Stimulated activated CD8-positive, alpha-beta memory T cell treated with anti-CD3 and anti-CD28 coated beads, Interleukin-2, amount 100 ng/mL, for 48 hours (primary cell): ENCODE results near the gene STN1.

Experiments used
- DNase-seq, 2 donors: peaks; one replicate each; pipeline ENCODE4 v3.0.0-alpha.2; 2020; ENCODE audit warnings: low read depth in 2 of 2

Gene STN1

DNA sequence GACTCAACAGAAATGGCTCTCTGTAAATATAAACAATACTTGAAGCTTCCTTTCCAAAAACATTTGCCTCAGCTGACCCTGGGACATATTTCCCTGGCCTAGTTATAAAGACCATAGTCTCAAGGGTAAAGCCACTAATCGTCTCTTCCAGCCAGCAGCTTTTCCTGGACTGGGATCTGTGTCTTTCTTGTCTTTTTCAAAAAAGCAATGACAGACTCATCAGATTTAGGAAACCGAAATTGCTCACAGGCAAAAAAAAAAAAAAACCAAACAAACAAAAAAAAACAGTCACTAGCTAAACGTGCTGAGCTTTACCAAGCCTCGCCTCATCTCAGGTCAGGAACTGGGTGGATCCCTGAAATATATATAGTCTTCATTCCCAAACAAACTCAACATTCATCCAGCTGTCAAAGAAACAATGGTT is 23.5 kb downstream of the STN1 start:
- DNase-seq, result no peak

DNA sequence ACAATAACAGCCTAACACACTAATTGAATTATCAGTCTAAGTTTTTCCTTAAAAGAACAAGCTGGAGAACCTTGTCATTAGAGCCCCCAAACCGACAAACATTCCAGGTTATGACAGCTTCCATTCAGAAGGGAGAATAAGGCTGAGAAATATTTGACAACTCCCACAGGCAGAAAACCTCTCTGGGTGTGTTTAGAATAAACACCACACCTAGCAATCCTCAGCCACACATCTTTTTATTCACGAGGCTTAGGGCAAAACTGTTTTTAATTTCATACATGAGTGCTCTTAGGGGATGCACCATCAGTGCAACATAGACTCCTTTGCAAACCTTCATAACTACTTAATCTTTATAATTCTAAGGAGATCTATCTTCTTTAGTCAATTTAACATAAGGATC is 24.2 kb downstream of the STN1 start:
- DNase-seq, result no peak

DNA sequence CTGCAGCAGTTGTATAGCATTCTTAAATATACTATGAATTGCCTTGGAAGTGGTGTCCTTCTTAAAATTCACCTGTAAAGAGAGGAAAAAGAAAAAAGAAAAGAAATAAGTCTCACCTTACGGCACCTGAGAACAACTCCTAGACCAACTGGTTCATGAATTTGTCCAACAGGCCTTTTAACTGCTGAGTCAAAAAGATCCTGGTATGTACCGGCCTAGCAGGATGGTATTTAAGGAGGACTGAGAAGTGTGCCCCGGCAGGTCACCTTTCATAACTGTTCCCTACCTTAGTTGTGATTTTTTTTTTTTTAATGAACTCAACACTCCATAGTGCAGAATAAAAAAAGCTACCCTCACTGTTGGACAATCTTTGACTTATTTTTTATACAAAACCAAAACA is 25.8 kb downstream of the STN1 start:
- DNase-seq, result no peak

DNA sequence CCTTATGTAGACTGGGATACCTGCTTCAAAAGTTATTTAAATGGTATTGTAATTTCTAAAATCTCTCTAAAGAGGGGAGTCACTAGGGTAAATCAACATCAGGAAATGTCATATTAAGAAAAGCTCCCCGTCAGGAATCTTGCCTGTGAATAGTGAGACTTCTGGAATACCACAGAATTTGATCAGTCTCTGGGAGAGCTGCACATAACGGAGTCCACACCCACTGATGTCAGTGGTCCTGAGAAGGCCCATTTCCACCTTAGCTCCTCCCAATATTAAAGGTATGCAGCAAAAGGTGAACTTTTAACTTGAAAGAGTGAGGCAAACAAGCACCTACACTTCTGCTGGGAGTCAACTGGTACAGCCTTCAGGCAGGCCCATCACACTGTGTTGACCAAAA is 27.3 kb downstream of the STN1 start:
- no peak for DNase-seq

DNA sequence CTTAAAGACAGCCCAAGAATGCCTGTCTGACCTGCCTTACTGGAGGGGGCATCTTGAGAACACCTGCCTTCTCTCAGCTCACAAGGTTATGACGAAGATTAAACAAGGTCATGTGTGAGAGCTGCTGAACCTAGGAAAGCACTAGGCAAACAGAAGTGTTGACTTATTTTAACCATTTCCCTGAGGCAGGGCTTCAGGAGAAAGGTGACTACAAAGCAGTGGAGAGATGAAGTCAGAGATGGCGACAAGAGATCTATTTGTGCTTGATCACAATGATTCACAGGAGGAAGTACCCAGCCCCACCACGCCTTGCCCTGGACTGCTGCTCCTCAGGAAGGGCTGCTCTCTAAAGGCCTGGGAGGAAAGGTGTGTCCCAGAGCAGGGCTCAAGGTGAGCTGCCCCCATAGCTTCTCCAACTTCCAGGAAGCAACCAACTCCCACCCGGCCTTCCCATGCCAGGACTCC is 27.8 kb downstream of the STN1 start:
- DNase-seq, result no peak

DNA sequence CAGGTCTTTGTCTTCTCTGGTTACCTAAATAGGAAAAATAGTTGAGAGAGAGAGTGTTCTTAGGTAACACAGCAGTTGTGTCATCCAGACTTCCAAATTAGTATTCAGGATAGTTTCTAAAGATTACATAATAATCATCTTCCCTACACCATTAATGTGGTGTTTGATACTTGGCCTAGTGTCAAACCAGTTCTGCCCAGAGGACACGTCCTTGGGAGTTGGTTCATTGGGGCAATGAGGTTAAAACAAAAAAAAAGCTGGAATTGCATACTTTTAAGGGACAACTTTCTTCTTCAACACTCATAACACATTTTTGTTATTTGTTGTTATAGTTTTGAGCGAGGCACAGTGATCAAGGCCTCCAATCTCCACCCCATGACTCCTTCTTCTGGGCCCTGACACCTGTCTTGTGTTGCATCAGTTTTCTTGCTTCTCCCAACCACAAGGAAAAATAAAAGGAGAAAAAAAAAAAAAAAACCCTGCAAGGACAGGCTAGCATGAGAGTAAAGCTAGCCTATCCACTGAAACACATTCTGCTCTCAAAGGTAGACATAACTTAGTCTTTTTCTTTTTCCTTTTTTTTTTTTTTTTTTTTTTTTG is 28.8 kb downstream of the STN1 start:
- DNase-seq, result no peak

DNA sequence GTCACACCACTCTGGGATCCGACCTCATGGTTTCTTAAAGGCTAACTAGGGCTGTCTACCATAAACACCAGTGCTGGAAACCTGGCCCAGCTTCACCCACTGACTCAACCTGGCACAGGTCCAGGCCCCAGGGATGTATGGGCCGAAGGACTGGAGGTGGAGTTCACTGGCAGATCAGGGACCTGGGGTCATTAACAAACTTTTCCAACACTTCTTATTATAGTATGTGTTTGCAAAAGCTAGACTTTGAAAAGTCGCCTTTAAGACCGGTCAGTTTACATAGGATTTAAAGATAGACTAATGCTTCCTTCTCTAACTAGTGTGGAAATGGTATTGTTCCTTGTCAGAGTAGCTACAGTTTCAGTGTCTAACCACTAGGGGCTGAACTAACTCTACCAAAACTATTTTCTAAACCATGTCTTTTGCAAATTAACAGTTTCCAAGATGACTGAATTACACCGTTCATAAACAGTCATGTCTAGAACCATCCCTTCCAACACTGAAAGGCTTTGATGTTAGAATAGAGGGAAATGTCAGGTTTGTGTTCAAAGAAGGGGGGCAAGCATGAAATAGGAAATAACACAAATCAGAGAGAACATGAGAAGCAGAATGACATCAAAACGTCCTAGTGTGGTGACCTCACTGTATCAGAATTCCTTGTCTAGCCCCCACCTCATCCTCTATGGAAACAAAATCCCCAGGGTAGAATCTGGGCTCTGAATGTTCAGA is 29.7 kb downstream of the STN1 start:
- DNase-seq, result no peak

DNA sequence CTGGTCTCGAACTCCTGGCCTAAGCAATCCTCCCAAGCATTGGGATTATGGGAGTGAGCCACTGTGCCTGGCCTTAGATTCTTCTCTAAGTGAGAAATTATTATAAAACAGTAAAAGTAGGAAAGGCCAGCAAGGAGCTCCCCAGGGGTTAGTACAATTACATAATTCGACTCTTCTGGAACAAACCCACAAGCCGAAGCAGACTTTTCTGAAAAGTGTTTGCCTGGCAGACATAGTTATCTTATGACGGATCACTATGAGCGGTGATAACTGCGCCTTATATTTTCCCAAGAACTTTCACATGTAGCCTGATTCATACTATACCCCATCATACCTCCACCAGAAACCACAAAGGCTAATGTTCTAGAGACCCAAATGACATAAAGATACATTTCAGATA is 32.4 kb downstream of the STN1 start:
- DNase-seq, result no peak

DNA sequence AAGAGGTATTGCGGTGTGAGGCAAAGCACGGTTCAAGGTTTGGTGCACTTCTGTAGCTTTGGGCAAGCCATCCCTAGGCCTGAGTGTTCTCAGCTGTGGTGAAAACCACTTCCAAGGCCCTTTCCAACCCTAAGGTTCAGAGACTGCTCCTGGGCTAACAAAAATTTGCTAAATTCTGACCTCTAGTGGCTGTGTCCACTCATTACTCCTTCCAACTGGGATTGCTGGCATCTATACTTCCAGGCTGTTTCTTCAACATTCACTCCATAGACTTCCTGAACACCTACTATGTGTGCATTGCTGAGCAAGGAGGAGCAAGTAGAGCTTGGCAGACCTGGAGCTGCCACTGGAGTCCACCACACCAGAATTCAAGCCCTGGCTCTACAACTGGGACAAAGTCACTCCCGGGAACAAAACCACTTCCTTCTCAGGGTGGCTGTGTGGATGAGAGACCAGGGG is 33.3 kb downstream of the STN1 start:
- no peak for DNase-seq

DNA sequence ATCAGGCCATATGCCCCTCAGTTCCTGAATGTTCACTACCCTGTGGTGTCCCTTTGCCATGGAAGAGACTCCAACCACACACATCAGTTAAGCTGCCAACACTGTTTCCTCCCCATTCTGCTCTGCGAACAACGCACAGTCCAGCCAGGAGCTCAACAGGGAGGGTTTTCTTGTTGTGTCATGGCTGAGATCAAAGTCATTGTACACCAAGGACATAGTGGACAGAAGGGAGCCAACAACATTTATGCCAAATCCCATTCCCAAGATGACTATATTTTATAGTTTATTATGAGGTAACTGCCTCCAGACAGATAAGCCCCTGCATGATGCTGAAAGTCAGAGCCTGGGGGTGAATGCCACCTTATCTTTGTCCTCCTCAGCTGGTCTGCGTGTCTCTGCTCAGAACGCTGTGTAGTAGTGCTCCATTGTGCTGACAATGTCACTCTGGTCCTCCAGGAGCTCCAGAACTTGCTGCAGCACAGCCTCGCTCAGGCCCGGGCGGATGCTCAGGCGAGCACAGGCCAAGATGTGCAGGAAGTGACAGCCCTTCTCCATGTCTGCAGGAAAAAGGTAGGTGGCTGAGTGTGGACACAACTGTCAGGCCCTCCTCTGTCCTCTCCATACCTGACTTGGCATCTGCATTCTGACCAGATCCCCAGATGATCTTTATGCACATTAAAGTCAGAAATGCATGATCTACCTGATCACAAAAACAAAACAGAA is 35.5 kb downstream of the STN1 start:
- DNase-seq, result no peak

DNA sequence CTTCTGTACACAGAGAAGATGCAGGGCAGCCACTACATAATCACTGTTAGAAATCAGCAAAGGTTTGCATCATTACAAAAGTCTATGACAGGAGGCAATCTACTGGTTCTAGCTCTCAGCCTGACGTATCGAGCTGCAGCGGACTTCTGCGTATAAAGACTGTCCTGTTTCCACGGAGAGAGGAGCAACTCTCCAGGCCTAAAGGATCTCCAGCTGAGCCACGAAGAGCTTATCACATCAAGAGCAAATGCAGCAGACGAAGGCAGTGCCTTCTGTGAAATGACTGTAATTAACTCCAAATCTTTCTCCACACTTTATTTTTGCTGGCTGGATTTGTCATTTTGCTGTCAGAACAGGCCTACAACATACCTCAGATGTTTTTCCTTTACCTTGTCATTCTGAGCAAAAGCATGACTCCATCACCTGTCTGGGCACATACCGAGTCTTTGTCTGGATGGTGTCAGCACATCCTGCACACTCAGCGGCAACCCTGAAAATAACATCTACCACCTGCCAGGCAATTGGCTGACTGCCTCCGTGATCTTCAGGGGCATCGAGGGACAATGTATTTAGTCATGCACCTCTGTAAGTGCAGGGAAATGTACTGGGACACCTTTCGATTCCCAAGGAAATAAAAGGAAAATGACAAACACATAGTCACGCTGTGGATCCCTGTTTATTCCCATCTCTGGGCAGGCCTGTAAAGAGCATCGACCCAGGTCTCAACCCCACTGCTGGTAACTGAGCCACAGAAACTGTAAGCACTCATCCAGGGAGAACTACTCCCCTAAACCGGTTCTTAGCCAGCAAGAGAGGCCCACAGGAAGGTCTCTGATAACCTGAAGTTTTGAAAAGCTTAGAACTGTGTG is 36.3 kb downstream of the STN1 start:
- DNase-seq, result no peak

DNA sequence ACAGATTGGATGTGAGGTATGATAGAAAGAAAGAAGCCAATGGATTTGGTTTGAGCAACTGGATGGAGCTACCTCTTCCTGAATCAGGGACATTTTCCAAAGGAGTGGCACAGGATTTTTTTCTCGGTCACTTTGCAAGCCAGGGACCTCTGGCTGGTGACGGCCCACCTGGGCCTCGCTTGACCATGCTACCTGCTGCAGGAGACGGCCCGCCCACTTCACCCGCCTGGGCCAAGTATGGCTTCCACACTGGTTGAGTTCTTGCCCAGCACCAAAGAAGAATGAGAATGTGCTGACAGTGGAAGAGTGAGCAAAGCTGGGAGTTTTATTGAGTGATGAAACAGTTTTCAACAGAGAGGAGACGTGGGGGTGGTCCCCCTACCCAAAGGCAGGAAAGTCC is 38.2 kb downstream of the STN1 start:
- no peak for DNase-seq

DNA sequence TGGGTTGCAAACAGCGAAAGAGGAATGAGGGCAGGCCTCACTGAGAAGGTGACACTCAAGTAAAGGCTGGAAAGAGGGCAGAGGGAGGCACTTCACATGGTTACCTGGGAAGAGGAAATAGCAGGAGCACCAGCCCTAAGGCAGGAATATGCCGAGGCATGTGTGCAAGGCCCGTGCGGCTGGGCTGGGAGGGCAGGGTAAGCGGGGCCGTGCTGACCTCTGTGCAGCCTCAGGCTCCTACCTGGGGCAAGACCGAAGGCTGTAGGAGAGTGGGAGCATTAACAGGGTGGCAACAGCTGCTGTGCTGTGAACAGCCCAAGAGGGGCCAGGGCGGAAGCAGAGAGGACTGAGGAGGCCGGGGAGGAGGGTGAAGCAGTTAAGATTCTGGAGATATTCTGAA is 38.6 kb downstream of the STN1 start:
- DNase-seq, result no peak

DNA sequence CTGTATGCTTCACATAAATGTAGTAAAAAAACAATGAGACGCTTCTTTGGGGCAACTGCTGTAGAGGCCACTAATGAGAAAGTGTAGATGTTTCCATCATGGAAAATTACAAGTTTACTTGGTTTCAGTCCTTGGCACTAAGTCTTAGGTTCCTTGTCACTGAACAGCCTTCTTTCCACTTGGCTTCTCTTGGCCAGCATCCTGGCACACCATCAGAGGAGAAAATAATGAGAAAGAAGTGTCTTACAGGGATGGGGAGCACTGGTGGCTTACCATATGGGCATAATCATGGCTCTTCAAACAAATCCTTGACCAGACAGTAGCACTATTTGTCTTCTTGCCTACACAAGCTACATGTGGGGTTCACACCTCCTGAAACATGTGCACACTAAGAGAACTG is 40.1 kb downstream of the STN1 start:
- DNase-seq, result no peak

DNA sequence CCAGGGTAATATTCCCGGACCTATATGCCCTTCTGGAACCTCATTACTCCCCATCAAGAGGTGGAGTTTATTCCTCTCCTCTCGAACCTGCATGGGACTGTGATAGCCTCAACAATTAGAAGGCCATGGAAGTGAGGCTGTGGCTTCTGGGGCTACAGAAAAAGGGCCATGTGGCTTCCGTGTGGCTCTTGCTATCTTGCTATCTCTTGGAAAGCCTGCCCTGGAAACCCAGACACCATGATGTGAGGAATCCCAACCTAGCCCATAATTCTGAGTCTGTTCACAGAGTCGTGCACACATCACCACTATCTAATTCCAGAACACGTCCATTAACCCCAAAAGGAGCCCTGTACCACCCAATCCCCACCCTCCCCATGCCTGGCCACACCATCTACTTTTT is 41.8 kb downstream of the STN1 start:
- no peak for DNase-seq

DNA sequence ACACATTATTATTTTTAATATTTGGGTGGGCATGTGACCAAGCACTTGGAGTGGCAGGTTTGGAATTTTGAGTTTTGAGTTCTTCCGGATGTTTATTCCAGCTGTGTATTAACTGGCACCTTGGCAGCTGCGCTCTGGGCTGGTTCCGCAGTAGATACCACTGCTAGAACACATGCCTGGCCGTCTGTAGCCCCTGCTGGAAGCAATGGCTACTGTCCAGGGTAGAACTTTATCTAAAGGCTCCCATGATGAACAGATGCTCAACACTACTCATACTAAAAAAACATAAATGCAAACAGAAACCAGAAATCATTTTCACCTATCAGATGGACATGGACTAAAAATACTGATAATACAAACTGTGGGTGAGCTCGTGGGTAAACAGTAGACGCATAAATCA is 43.3 kb downstream of the STN1 start:
- no peak for DNase-seq

DNA sequence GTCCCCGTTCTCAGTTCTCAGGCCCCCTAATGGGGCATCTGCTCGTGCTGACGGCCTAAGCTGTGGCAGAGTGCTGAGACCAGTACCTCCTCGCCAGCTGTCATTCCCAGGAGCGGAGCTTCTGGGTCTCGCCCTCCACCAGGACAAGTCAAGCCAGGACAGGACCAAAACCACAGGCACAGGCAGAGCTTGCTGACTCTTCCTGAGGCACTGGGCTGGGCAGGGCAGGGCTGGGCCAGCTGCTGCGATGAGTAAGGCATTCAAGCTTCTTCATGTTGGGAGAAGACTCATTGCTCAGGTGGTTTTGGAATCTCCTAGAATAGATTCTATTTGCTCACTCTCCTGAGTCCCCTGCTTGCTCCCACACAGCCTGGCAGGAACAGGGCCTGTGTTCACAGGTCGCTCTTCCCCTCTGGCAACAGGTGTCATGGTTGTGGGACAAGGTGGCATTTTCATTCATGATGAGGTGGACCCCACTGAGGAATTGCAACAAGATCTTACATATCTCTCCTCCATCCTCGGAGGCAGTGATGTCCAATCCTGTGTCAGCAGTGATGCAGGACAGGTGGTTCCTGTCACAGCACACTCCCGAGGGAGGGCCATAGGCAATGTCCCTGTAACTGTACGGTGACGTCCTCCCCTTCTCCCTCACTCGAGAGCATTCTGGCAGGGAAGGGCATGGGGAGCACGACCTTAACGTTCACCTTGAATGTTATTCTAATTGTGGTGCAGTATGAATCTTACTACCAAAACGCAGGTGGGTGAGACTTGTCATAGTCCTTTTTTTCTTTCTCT is 45.6 kb downstream of the STN1 start:
- DNase-seq, result no peak

DNA sequence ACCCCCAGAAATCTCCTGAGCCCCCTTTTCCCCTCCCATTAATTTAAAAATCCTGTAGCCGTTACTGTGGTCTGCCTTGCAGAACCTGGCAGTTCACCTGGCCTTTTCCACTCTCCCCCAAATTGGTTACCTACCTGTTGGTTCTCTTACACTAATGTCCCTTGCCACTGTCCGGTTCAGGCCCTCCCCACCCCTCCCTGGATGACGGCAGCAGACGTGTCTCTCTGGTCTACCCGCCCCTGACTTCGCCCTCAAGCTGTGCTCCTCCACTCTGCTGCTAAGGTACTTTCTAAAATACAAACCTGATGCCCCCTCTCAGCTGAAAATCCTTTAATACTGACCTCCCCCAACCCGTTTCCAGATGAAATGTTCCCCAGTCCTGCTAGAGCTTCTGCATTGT is 47.0 kb downstream of the STN1 start:
- DNase-seq, result no peak

DNA sequence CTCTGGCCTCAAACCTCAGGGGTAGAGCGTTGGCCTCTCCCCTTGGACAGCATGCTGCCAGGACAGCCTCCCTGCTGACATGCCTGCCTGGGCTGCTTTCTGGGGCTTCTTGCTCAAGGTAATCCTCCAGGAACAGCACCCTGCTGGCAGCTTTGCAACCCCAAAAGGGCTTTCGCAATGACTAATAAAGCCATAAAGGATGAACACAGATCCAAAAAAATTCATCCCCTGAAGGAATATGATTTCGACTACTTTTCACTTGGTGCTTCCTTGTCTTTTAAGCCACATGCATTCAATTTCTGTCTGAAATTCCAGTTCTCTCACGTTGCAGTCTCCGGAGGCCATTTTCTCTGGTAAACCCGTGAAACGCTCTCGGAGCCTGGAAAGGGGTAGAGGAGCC is 47.5 kb downstream of the STN1 start:
- DNase-seq, result no peak

DNA sequence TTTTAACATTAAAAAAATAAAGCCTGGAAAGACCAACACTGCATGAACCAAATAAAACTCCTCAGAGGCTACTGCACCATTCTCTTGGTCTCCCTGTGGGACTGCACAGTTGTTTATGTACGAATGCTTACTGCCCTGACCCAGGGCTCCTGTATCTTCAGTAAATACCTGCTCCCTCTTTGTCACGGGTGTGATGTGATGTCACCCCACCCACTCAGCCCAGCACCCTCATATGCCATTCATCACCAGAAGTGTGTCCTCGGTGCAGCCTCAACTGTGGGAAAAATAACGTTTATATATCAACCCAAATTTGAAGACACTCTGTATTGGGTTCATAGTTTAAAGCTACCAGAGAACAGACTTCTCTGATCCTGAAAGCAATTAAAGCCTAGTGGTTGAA is 48.6 kb downstream of the STN1 start:
- no peak for DNase-seq

DNA sequence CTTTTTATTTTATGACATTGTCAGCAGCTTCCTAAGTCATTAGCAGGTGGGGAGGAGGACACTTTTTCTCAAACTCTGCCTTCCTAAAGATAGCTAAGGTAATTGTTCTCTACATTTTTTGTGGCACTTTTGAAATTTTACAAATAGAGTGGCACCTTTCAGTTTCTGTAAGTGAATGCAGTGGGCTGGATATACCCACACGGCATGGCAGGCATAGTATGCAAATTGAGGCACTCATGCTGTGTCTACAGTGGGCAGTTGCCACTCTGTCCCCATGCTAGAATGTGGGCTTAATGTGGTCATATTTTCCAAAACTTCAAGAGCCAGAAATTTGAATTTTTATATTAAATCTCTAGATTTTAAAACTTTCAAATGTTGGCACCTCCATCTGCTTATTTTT is 49.8 kb downstream of the STN1 start:
- no peak for DNase-seq
